ENCODE measurements around the gene SPAG16.
A peak's percentile ranks its signal among the peaks of the same experiment; 100 is the strongest.
"Not testable (repeated sequence)": the region's sequence is repeated elsewhere in the genome, so short reads cannot be mapped to it uniquely, and the experiment has no call there.

SPAG16 gene

GRCh38 chr2:214004463-214004862 lies 720.2 kb downstream of the SPAG16 start:
- DNase-seq (ENCODE audit: low spot score), result no peak

- no peak for DNase-seq (ENCODE audit: low spot score)
These were observed 721.1 kb downstream of the SPAG16 start for GRCh38 chr2:214005337-214005736.

GRCh38 chr2:214006601-214007000 lies 722.3 kb downstream of the SPAG16 start:
- DNase-seq (ENCODE audit: low spot score), result no peak

- no peak for DNase-seq (ENCODE audit: low spot score)
These were observed 727.4 kb downstream of the SPAG16 start for GRCh38 chr2:214011676-214012075.

GRCh38 chr2:214014551-214015220 lies 730.4 kb downstream of the SPAG16 start:
- no peak for DNase-seq (ENCODE audit: low spot score)

GRCh38 chr2:214019229-214019972 lies 735.1 kb downstream of the SPAG16 start:
- no peak for DNase-seq (ENCODE audit: low spot score)

GRCh38 chr2:214019973-214020345 lies 735.7 kb downstream of the SPAG16 start:
- no peak for DNase-seq (ENCODE audit: low spot score)

GRCh38 chr2:214029190-214029589 lies 744.9 kb downstream of the SPAG16 start:
- no peak for DNase-seq (ENCODE audit: low spot score)

- DNase-seq (ENCODE audit: low spot score), result no peak
These were observed 747.3 kb downstream of the SPAG16 start for GRCh38 chr2:214031566-214031965.

- no peak for DNase-seq (ENCODE audit: low spot score)
These were observed 750.2 kb downstream of the SPAG16 start for GRCh38 chr2:214034417-214034816.

- DNase-seq (ENCODE audit: low spot score), result no peak
These were observed 751.0 kb downstream of the SPAG16 start for GRCh38 chr2:214035091-214035852.

- DNase-seq (ENCODE audit: low spot score), result no peak
These were observed 751.7 kb downstream of the SPAG16 start for GRCh38 chr2:214035921-214036320.

- DNase-seq (ENCODE audit: low spot score), result no peak
These were observed 753.9 kb downstream of the SPAG16 start for GRCh38 chr2:214038186-214038585.

- no peak for DNase-seq (ENCODE audit: low spot score)
These were observed 766.5 kb downstream of the SPAG16 start for GRCh38 chr2:214050731-214051130.

- no peak for DNase-seq (ENCODE audit: low spot score)
These were observed 767.3 kb downstream of the SPAG16 start for GRCh38 chr2:214051585-214051984.

- no peak for DNase-seq (ENCODE audit: low spot score)
These were observed 768.0 kb downstream of the SPAG16 start for GRCh38 chr2:214052235-214052634.

- no peak for DNase-seq (ENCODE audit: low spot score)
These were observed 773.7 kb downstream of the SPAG16 start for GRCh38 chr2:214057986-214058385.

- not testable (repeated sequence) for DNase-seq (ENCODE audit: low spot score)
These were observed 778.0 kb downstream of the SPAG16 start for GRCh38 chr2:214062279-214062678.

- DNase-seq (ENCODE audit: low spot score), result no peak
These were observed 780.2 kb downstream of the SPAG16 start for GRCh38 chr2:214064471-214064870.

- DNase-seq (ENCODE audit: low spot score), result no peak
These were observed 782.6 kb downstream of the SPAG16 start for GRCh38 chr2:214066862-214067261.

GRCh38 chr2:214069254-214069653 lies 785.0 kb downstream of the SPAG16 start:
- peak; percentile 61 for DNase-seq (ENCODE audit: low spot score)

- no peak for DNase-seq (ENCODE audit: low spot score)
These were observed 791.2 kb downstream of the SPAG16 start for GRCh38 chr2:214075456-214075855.

GRCh38 chr2:214076527-214076926 lies 792.3 kb downstream of the SPAG16 start:
- DNase-seq (ENCODE audit: low spot score), result no peak

Data from activated CD4-positive, alpha-beta T cell treated with anti-CD3 and anti-CD28 coated beads, Interleukin-2, Interleukin-4, amounts not matched to agents 100 ng/mL and 50 ng/mL, durations not matched to agents 16 hours and 8 hours (primary cell).